GM13976 (cell line): ENCODE results near the gene RABL6.
"Not testable (repeated sequence)": the region's sequence is repeated elsewhere in the genome, so short reads cannot be mapped to it uniquely, and the experiment has no call there.

Experiments used
- DNase-seq: peaks from one replicate; pipeline ENCODE4 v3.0.0; 2012; ENCODE audit warnings: low spot score
- CTCF ChIP-seq: IDR thresholded peaks from 2 replicates; pipeline ENCODE4 v1.5.1; 2012; ENCODE audit warnings: borderline replicate concordance, mild to moderate bottlenecking; ENCODE audit not compliant: insufficient read depth; ENCODE audit errors: extremely low read depth, missing control alignments, control extremely low read depth
- in situ Hi-C: fragments of 300-500 bp; cut with MboI; formaldehyde crosslinking; loops from one replicate; pipeline ENCODE4 v1.12.0; 2022; ENCODE audit warnings: low sequenced_read_pairs, mixed read lengths, inconsistent platforms; ENCODE audit not compliant: unreplicated experiment

Gene RABL6

GRCh38 chr9:136786451-136786850 lies 21.3 kb upstream of the RABL6 start:
- DNase-seq: no peak
- in situ Hi-C loops: no loop called here
- TF ChIP-seq CTCF: no peak

GRCh38 chr9:136786983-136787382 lies 20.8 kb upstream of the RABL6 start:
- DNase-seq, in situ Hi-C loops: not testable (repeated sequence)

- peak; percentile 68 for DNase-seq
- peak; percentile 88 for TF ChIP-seq CTCF
- in situ Hi-C loops: no loop called here
Measured at GRCh38 chr9:136787690-136788400, 19.9 kb upstream of the RABL6 start.

GRCh38 chr9:136788644-136789522 lies 18.9 kb upstream of the RABL6 start:
- in situ Hi-C loops, DNase-seq: not testable (repeated sequence)

- DNase-seq: no peak
- TF ChIP-seq CTCF: no peak
- in situ Hi-C loops: no loop called here
Measured at GRCh38 chr9:136789523-136789937, 18.2 kb upstream of the RABL6 start.

GRCh38 chr9:136790640-136791515 lies 16.9 kb upstream of the RABL6 start, which contains the start of gene TMEM141:
Gene TMEM141, plus strand, starts transcription at chr9:136791344. Its CDS starts 27 bp downstream, at chr9:136791371.
- DNase-seq: peak; percentile 99
- in situ Hi-C loops: no loop called here
- no peak for TF ChIP-seq CTCF

GRCh38 chr9:136791516-136792276 lies 16.1 kb upstream of the RABL6 start:
- in situ Hi-C loops: no loop called here
- DNase-seq: peak; percentile 63
- TF ChIP-seq CTCF: peak; percentile 76
